Bronchial epithelial cell (primary cell): ENCODE measurements around the gene FAM234B. TPM values are rescaled to one million over a fixed set of nuclear protein-coding genes. Genes with fewer than 3 reads are reported as not detected.

Source experiments
- DNase-seq: peaks from one replicate; pipeline ENCODE4 v3.0.0-alpha.2; 2010; ENCODE audit warnings: low read depth
- FAIRE-seq: peaks from 2 replicates; lab custom pipeline; 2011; peaks lifted over from hg19 to GRCh38; lab: Jason Lieb, UNC
- H3K27me3 ChIP-seq: 2 replicates; pipeline ENCODE4 v1.5.1; 2011; ENCODE audit warnings: low read length; ENCODE audit not compliant: control insufficient read depth, insufficient read depth
- H3K36me3 ChIP-seq: 2 replicates; pipeline ENCODE4 v1.5.1; 2011; ENCODE audit warnings: low read length; ENCODE audit not compliant: control insufficient read depth, insufficient read depth
- H3K4me3 ChIP-seq: 2 replicates; pipeline ENCODE4 v1.5.1; 2011; ENCODE audit warnings: mild to moderate bottlenecking, low read depth, low read length, control low read depth
- CTCF ChIP-seq: IDR thresholded peaks from 2 replicates; pipeline ENCODE4 v1.5.1; 2011; ENCODE audit warnings: mild to moderate bottlenecking, moderate library complexity, low read length, control low read depth, inconsistent platforms; ENCODE audit not compliant: insufficient read depth, severe bottlenecking
- total RNA-seq: library from RNA; depleted of rRNA; stranded (reverse); fragments of >200 nt; gene quantifications from 2 replicates; pipeline ENCODE4 v1.2.1, GENCODE V29; 2014

The FAM234B gene
- total RNA-seq, 1 donor from 2014 or later: 2.4 TPM

GRCh38 chr12:13007496-13008233, 36.5 kb upstream of the FAM234B start:
- FAIRE-seq (no peak), DNase-seq (no peak)
- Histone ChIP-seq H3K27me3 (no peaks in the 10 kb centered on the region), H3K36me3 (no peaks in the 10 kb centered on the region), H3K4me3 (no peak overlapping the region)
- TF ChIP-seq CTCF: no peak

GRCh38 chr12:13008741-13009380, 35.3 kb upstream of the FAM234B start:
- DNase-seq (no peak), FAIRE-seq (no peak)
- Histone ChIP-seq H3K27me3 (no peaks in the 10 kb centered on the region), H3K36me3 (no peaks in the 10 kb centered on the region), H3K4me3 (no peak overlapping the region)
- no peak for TF ChIP-seq CTCF

- Histone ChIP-seq H3K4me3 (no peak overlapping the region), H3K36me3 (no peaks in the 10 kb centered on the region), H3K27me3 (no peaks in the 10 kb centered on the region)
- DNase-seq: no peak
- TF ChIP-seq CTCF: no peak
- no peak for FAIRE-seq
Measured at GRCh38 chr12:13011098-13011497, 33.1 kb upstream of the FAM234B start.

DNA sequence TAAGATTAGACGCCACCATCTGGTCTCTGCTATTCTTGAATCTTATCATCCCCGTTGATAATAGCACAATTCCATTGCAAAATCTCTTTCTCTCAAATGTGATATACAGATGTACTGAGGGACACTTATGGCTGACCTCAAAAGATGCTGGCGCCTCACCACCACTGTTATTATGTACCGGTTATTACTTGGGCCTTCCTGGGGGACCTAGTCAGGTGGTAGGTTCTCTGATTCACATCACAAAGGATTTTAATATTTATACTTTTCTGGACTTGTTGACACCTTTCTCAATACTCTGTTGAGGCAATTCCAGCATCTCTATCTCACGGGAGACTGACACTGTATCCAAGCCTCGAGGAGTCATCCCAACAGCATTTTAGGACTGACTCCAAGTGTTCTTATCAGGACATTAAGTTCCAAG, 21.3 kb upstream of the FAM234B start:
- Histone ChIP-seq H3K4me3 (no peak overlapping the region), H3K36me3 (no peaks in the 10 kb centered on the region), H3K27me3 (no peaks in the 10 kb centered on the region)
- TF ChIP-seq CTCF: no peak
- FAIRE-seq (no peak), DNase-seq (no peak)

DNA sequence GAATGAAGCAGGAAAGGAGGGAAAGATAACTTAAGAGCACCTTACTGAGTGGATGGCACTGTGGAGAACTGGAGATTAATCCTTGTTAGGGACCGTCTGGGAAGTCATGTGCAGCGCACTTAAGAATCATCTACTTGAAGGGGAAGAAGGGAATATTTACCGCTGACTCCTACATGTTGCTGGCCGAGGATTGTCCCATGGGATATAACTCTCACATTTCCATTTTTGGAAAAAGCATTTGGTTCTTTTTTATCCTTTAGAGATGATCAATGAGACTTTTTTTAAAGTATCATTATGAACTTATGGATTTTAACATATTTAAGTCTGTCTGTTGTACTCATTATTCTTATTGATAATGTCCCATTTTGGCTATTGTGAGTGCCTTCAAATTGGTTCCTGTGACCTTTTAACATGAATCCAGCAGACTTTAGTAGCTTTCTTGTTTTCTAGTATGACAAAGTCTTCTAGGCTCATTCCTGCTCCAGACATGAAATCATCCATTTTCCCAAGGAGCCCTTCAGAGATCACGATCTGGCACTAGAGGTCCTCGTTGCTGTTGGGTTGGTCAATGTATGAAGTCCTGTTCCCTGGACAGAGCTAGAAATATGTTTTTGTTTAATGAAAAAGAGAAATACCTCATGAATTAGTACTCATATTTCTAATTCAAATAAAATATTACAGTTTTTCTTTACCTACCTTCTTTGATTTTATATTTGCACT, 20.2 kb upstream of the FAM234B start:
- TF ChIP-seq CTCF: no peak
- no peak for FAIRE-seq
- Histone ChIP-seq H3K4me3 (no peak overlapping the region), H3K27me3 (no peaks in the 10 kb centered on the region), H3K36me3 (no peaks in the 10 kb centered on the region)
- DNase-seq: peak; percentile 40
